ENCODE data around the gene VAC14.

VAC14 gene

GRCh38 chr16:70709457-70709856 is 91.5 kb downstream of the VAC14 start (continued):
- TF ChIP-seq ZBTB10 (tag by site-specific recombination; IDR thresholded peaks at IDR 0.05) (no peak), ZSCAN16 (tag by site-specific recombination; IDR thresholded peaks at IDR 0.05) (no peak), SP2 (tag by site-specific recombination; IDR thresholded peaks at IDR 0.05) (no peak), ZNF18 (tag by site-specific recombination; IDR thresholded peaks at IDR 0.05) (no peak), ZNF530 (tag by site-specific recombination; IDR thresholded peaks at IDR 0.05; ENCODE audit: low read depth) (no peak), ZNF341 (tag by site-specific recombination; IDR thresholded peaks at IDR 0.05; ENCODE audit: low read depth) (no peak), ZSCAN18 (tag by site-specific recombination; IDR thresholded peaks at IDR 0.05) (no peak), ZNF548 (tag by site-specific recombination; IDR thresholded peaks at IDR 0.05) (no peak), ZNF654 (tag by site-specific recombination; IDR thresholded peaks at IDR 0.05; ENCODE audit: low read depth) (no peak)

GRCh38 chr16:70708366-70709246 is 92.4 kb downstream of the VAC14 start:
- Histone ChIP-seq H3K4me3 (ENCODE audit: low read depth, low read length) (no peak overlapping the region), H3K4me1 (ENCODE audit: control insufficient read depth, insufficient read depth, low read length) (no peaks in the 10 kb centered on the region), H3K9me3 (ENCODE audit: control insufficient read depth, insufficient read depth, low read depth, low read length) (no peaks in the 10 kb centered on the region), H3K36me3 (ENCODE audit: control insufficient read depth in 2 of 2, insufficient read depth in 1 of 2, low read length in 2 of 2) (no peaks in the 10 kb centered on the region), H3K27ac (ENCODE audit: extremely low read depth, low read depth, low read length) (no peak overlapping the region)
- ChIA-PET CTCF (no interaction called here), POLR2A (interaction anchor here (0.7 kb wide), 1 partner anchor 39 kb away, joined by 4 read pairs; no protein-coding TSS in a partner anchor)
- TF ChIP-seq ZNF133 (tag by site-specific recombination; IDR thresholded peaks at IDR 0.05) = no peak
- no peak for TF ChIP-seq ZNF777 (tag by site-specific recombination; IDR thresholded peaks at IDR 0.05; ENCODE audit: borderline replicate concordance)
- TF ChIP-seq ZNF530 (tag by site-specific recombination; IDR thresholded peaks at IDR 0.05; ENCODE audit: low read depth) = no peak
- TF ChIP-seq ZNF830 (tag by site-specific recombination; IDR thresholded peaks at IDR 0.05; ENCODE audit: low read depth) = no peak
- TF ChIP-seq ZBTB21 (tag by site-specific recombination; IDR thresholded peaks at IDR 0.05) = no peak
- TF ChIP-seq ZNF114 (tag by site-specific recombination; IDR thresholded peaks at IDR 0.05) = no peak
- no peak for TF ChIP-seq ZNF112 (tag by site-specific recombination; IDR thresholded peaks at IDR 0.05)
- TF ChIP-seq GLIS2 (tag by site-specific recombination; IDR thresholded peaks at IDR 0.05) = no peak
- TF ChIP-seq ZNF202 (tag by site-specific recombination; IDR thresholded peaks at IDR 0.05; ENCODE audit: borderline replicate concordance) = no peak

GRCh38 chr16:70706948-70707465 is 94.0 kb downstream of the VAC14 start:
- Histone ChIP-seq H3K4me3 (ENCODE audit: low read depth, low read length) (no peak overlapping the region), H3K4me1 (ENCODE audit: control insufficient read depth, insufficient read depth, low read length) (no peaks in the 10 kb centered on the region), H3K36me3 (ENCODE audit: control insufficient read depth in 2 of 2, insufficient read depth in 1 of 2, low read length in 2 of 2) (no peaks in the 10 kb centered on the region), H3K9me3 (ENCODE audit: control insufficient read depth, insufficient read depth, low read depth, low read length) (no peaks in the 10 kb centered on the region), H3K27ac (ENCODE audit: extremely low read depth, low read depth, low read length) (no peak overlapping the region)
- ChIA-PET CTCF (interaction anchor here (0.7 kb wide), 1 partner anchor 26 kb away, joined by 4 read pairs; no protein-coding TSS in a partner anchor), POLR2A (no interaction called here)
- no peak for TF ChIP-seq ZNF280C (tag by site-specific recombination; IDR thresholded peaks at IDR 0.05)
- TF ChIP-seq ZBTB44 (tag by site-specific recombination; IDR thresholded peaks at IDR 0.05) = no peak
- TF ChIP-seq ZSCAN30 (tag by site-specific recombination; IDR thresholded peaks at IDR 0.05) = no peak
- no peak for TF ChIP-seq ZNF18 (tag by site-specific recombination; IDR thresholded peaks at IDR 0.05)

Data from HEK293 (cell line).